B cell (primary cell): ENCODE results near the gene NATD1. TPM values are rescaled to one million over a fixed set of nuclear protein-coding genes. Genes with fewer than 3 reads are reported as not detected.

Experiments used
- ATAC-seq: fragments of 200-7000 bp; cut with Tn5 transposase; one replicate; pipeline ENCODE4 v1.10.0; 2021; ENCODE audit warnings: low read depth, mild to moderate bottlenecking, moderate number of reproducible peaks, moderate library complexity
- CTCF ChIA-PET: fragments of 350-600 bp; sonication (Branson Sonifier 250); formaldehyde crosslinking; loops from one replicate; lab custom pipeline; 2021; ENCODE audit warnings: antibody characterized with exemption, inconsistent platforms; lab: Charles Lee
- POLR2A ChIA-PET: fragments of 350-600 bp; sonication (Branson Sonifier 250); formaldehyde crosslinking; loops from one replicate; lab custom pipeline; 2021; ENCODE audit warnings: antibody characterized with exemption; lab: Charles Lee
- DNase-seq: peaks from one replicate; pipeline ENCODE4 v3.0.0; 2013
- H2AFZ ChIP-seq: 2 replicates; pipeline ENCODE4 v1.6.1; 2012; ENCODE audit warnings: mild to moderate bottlenecking, low read depth, low read length; ENCODE audit not compliant: insufficient read depth, poor library complexity, severe bottlenecking
- H3K27ac ChIP-seq, 2 donors: 1 replicate in 1 of 2; 2 replicates in 1 of 2; pipeline ENCODE4 v1.5.1; 2012 to 2013; ENCODE audit warnings: low read length in 2 of 2, mild to moderate bottlenecking in 2 of 2, moderate library complexity in 1 of 2
- H3K27me3 ChIP-seq, 4 experiments: fragments of 200-600 bp in 1 of 4; sonication (generic) in 1 of 4; replicated peaks in 1 of 4; 1 replicate in 2 of 4; 2 replicates in 2 of 4; pipeline versions ENCODE4 v1.6.1 to v1.7.0; 2013 to 2016; ENCODE audit warnings: low read length in 3 of 4, mild to moderate bottlenecking in 2 of 4, mixed read lengths in 1 of 4, moderate library complexity in 1 of 4; ENCODE audit not compliant: insufficient read depth in 4 of 4, control insufficient read depth in 3 of 4; ENCODE audit errors: control extremely low read depth in 1 of 4
- H3K36me3 ChIP-seq, 2 experiments: replicated peaks in 1 of 2; 1 replicate in 1 of 2; 2 replicates in 1 of 2; pipeline versions ENCODE4 v1.6.1 to v1.7.1; 2013; ENCODE audit warnings: low read length in 1 of 2; ENCODE audit not compliant: insufficient read depth in 2 of 2, control insufficient read depth in 1 of 2; ENCODE audit errors: control extremely low read depth in 1 of 2, extremely low read depth in 1 of 2
- H3K4me1 ChIP-seq, 2 donors: fragments of 200-600 bp in 1 of 2; sonication (generic) in 1 of 2; 1 replicate in 1 of 2; 2 replicates in 1 of 2; pipeline versions ENCODE4 v1.5.1 to v1.6.1; 2013 to 2017; ENCODE audit warnings: low read length in 2 of 2; ENCODE audit not compliant: control insufficient read depth in 2 of 2, insufficient read depth in 2 of 2
- H3K4me2 ChIP-seq: replicated peaks from 2 replicates; pipeline ENCODE3; 2012; ENCODE audit warnings: mild to moderate bottlenecking, low read depth, low read length; ENCODE audit not compliant: poor library complexity, severe bottlenecking
- H3K4me3 ChIP-seq, 5 experiments: fragments of 200-600 bp in 1 of 5; sonication (generic) in 1 of 5; 1 replicate in 3 of 5; 2 replicates in 2 of 5; pipeline versions ENCODE4 v1.5.1 to v1.7.0; 2011 to 2016; ENCODE audit warnings: low read length in 4 of 5, mild to moderate bottlenecking in 4 of 5, low read depth in 2 of 5, control low read depth in 1 of 5, moderate library complexity in 1 of 5; ENCODE audit not compliant: insufficient read depth in 1 of 5; ENCODE audit errors: control extremely low read depth in 1 of 5, extremely low read depth in 1 of 5
- H3K79me2 ChIP-seq: fragments of 200-600 bp; sonication (generic); one replicate; pipeline ENCODE4 v1.6.0; 2016; ENCODE audit warnings: low read length; ENCODE audit not compliant: control insufficient read depth, insufficient read depth
- H3K9ac ChIP-seq: fragments of 200-600 bp; sonication (generic); 2 replicates; pipeline ENCODE4 v1.6.1; 2017; ENCODE audit warnings: mild to moderate bottlenecking, low read length, moderate library complexity
- H3K9me3 ChIP-seq, 3 donors: one replicate each; pipeline versions ENCODE4 v1.6.1 to v1.7.1; 2013; ENCODE audit warnings: low read length in 2 of 3; ENCODE audit not compliant: control insufficient read depth in 2 of 3, insufficient read depth in 1 of 3; ENCODE audit errors: control extremely low read depth in 1 of 3
- H4K20me1 ChIP-seq: 2 replicates; pipeline ENCODE4 v1.6.0; 2012; ENCODE audit warnings: mild to moderate bottlenecking, low read length; ENCODE audit not compliant: insufficient read depth, control insufficient read depth, poor library complexity, severe bottlenecking
- H3K27ac Mint-ChIP-seq: one replicate; pipeline ENCODE4 v1.8.0; 2021; ENCODE audit warnings: mixed read lengths
- H3K27me3 Mint-ChIP-seq: one replicate; pipeline ENCODE4 v1.8.0; 2021; ENCODE audit warnings: mixed read lengths
- H3K4me1 Mint-ChIP-seq: one replicate; pipeline ENCODE4 v1.8.0; 2021; ENCODE audit warnings: mixed read lengths
- H3K4me3 Mint-ChIP-seq: one replicate; pipeline ENCODE4 v1.8.0; 2021; ENCODE audit warnings: mixed read lengths
- H3K9me3 Mint-ChIP-seq: one replicate; pipeline ENCODE4 v1.8.0; 2022; ENCODE audit warnings: mixed read lengths; ENCODE audit not compliant: insufficient read depth
- CTCF ChIP-seq: fragments of 200-600 bp; IDR thresholded peaks from one replicate; pipeline ENCODE4 v1.8.0; 2022; ENCODE audit warnings: antibody characterized with exemption, mild to moderate bottlenecking
- EZH2 ChIP-seq: IDR thresholded peaks from 2 replicates; pipeline ENCODE4 v1.6.1; 2012; ENCODE audit warnings: borderline replicate concordance, low read depth, mild to moderate bottlenecking, moderate library complexity, low read length; ENCODE audit not compliant: insufficient read depth, poor library complexity, severe bottlenecking
- WGBS: methylation state at CpG from one replicate; pipeline ENCODE4 v1.1.5; 2013; ENCODE audit warnings: missing lambda C conversion rate; ENCODE audit not compliant: insufficient coverage; 5-methylcytosine and 5-hydroxymethylcytosine counted together
- intact Hi-C: fragments of 100-400 bp; cut with micrococcal nuclease; formaldehyde crosslinking; loops from one replicate; pipeline ENCODE4 v1.10.0; 2022
- polyA plus RNA-seq: library from polyadenylated mRNA; depleted of rRNA; stranded (reverse); fragments of >200 nt; gene quantifications from 2 replicates; pipeline ENCODE4 v1.2.3, GENCODE V29; 2012
- total RNA-seq, 2 donors: library from RNA; stranded (reverse); fragments of 120-200 nt in 1 of 2; gene quantifications; 1 replicate in 1 of 2; 2 replicates in 1 of 2; pipeline versions ENCODE4 v1.2.3 to v1.2.4, GENCODE V29; 2013 to 2022

Gene NATD1
- total and polyA plus RNA-seq, 2 donors (not counting 1 experiment from before 2014, with no cell fraction given): 2.0 to 6.7 TPM

GRCh38 chr17:21296097-21297025, 43.2 kb upstream of the NATD1 start:
- peaks cover 89% of the 10 kb centered on the region for H4K20me1 ChIP-seq
- Mint-ChIP-seq H3K4me3 (no peak overlapping the region), H3K27me3 (no peaks in the 10 kb centered on the region), H3K27ac (no peak overlapping the region), H3K9me3 (no peaks in the 10 kb centered on the region), H3K4me1 (peaks cover 25% of the 10 kb centered on the region)
- no peak overlapping the region for H2AFZ ChIP-seq
- intact Hi-C loops: no loop called here
- H3K36me3 ChIP-seq: peaks cover 0 to 51% of the 10 kb centered on the region in 2 experiments
- no peak overlapping the region for H3K27ac ChIP-seq
- no peak for TF ChIP-seq CTCF
- TF ChIP-seq EZH2: no peak
- ChIA-PET POLR2A (no interaction called here), CTCF (no interaction called here)
- H3K4me1 ChIP-seq: no peaks in the 10 kb centered on the region
- H3K4me2 ChIP-seq: no peak overlapping the region
- no peaks in the 10 kb centered on the region for H3K27me3 ChIP-seq
- no peak overlapping the region for H3K4me3 ChIP-seq
- H3K9me3 ChIP-seq: peaks cover 0 to 51% (median 0%) of the 10 kb centered on the region in 3 donors
- H3K79me2 ChIP-seq: peaks cover 71% of the 10 kb centered on the region
- DNase-seq: no peak
- WGBS: 72% methylated on average over 22 of the region's 22 CpGs
- no peak overlapping the region for H3K9ac ChIP-seq
- ATAC-seq: no peak
